Mucosa of descending colon (tissue), 3 donors: ENCODE results near the gene CFAP61. TPM values are rescaled to one million over a fixed set of nuclear protein-coding genes. Genes with fewer than 3 reads are reported as not detected.
A peak's percentile ranks its signal among the peaks of the same experiment; 100 is the strongest.

Experiments used
- ATAC-seq: fragments of 200-7000 bp; cut with Tn5 transposase; one replicate; pipeline ENCODE4 v1.9.1; 2020; ENCODE audit warnings: mild to moderate bottlenecking, moderate library complexity
- DNase-seq, 3 donors: peaks; one replicate each; pipeline ENCODE4 v3.0.0-alpha.2; 2020
- H3K36me3 ChIP-seq: fragments of 200-600 bp; one replicate; pipeline ENCODE4 v1.8.0; 2021; ENCODE audit warnings: low read depth, mild to moderate bottlenecking
- H3K4me1 ChIP-seq: fragments of 200-600 bp; one replicate; pipeline ENCODE4 v1.8.0; 2021; ENCODE audit warnings: low read depth, mild to moderate bottlenecking
- H3K4me3 ChIP-seq: fragments of 200-600 bp; one replicate; pipeline ENCODE4 v1.8.0; 2021; ENCODE audit warnings: mild to moderate bottlenecking
- H3K9me3 ChIP-seq: fragments of 200-600 bp; one replicate; pipeline ENCODE4 v1.8.0; 2021; ENCODE audit warnings: mild to moderate bottlenecking
- intact Hi-C, 2 donors: fragments of 100-400 bp; cut with DNase I in 1 of 2; cut with micrococcal nuclease in 1 of 2; formaldehyde crosslinking; loops; one replicate each; pipeline versions ENCODE4 v1.11.0 to v1.11.1; 2022; cut with DNase I, micrococcal nuclease
- total RNA-seq, 3 donors: library from RNA; stranded (reverse); fragmentation: NEBNext Ultra II Directional in 2 of 3; extraction: Animal tissue kit (Norgen Biotek cat#: 25700) in 2 of 3; gene quantifications; one replicate each; pipeline versions ENCODE4 v1.2.1 to v1.2.4, GENCODE V29; 2021 to 2023
- TF ChIP-seq, protein P1 (sequence below): fragments of 200-600 bp; IDR thresholded peaks from one replicate; pipeline ENCODE4 v1.8.0; 2022; ENCODE audit warnings: antibody characterized with exemption, mild to moderate bottlenecking
- donor health status: DM: no; HTN: no; CAD: no; lungs with moderate emphysema.
- donor health status: DM: no; HTN: no; CAD: no.
- donor health status: DM: no; HTN: yes; CAD: no.

CFAP61 gene
- total RNA-seq, 3 donors from 2014 or later = 0.35 to 0.79 TPM; not detected in 1

DNA sequence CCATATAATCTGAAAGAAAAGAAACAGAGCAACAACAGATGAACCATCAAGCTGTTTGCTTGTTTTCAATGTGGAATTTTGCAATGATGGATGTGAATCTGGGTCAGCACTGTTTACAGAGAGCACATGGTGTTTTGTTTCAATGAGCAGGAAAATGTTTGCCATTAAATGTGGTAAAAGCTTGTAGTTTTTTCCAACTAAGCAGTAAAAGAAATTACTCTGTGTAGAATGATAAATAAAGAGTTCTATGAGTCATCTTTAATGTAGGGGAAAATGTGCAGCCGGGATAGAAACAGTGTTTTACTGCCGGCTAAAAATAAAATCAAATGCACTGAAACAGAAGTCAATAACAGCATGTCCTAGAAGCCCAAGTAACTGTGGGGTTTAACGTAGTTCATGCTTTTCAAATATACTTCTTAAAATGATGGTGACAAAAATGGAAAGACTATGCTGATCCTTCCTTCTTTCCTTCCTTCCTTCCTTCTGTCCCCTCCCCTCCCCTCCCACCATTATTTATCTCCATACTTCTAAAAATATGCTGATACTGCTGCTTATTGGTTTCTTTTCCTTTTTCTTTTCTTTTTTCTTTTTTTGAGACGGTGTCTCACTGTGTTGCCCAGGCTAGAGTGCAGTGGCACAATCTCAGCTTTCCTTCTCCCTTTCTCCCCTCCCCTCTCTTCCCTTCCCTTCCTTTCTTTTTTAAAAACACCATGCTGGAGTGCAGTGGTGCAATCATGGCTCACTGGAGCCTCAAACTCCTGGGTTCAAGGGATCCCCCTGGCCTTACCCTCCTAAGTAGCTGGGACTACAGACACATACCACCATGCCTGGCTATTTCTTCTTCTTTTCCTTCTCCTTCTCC is 41.5 kb upstream of the CFAP61 start:
- no peak for DNase-seq
- ATAC-seq = peak; percentile 76
- no peaks in the 10 kb centered on the region for H3K9me3 ChIP-seq
- TF ChIP-seq, protein P1, sequence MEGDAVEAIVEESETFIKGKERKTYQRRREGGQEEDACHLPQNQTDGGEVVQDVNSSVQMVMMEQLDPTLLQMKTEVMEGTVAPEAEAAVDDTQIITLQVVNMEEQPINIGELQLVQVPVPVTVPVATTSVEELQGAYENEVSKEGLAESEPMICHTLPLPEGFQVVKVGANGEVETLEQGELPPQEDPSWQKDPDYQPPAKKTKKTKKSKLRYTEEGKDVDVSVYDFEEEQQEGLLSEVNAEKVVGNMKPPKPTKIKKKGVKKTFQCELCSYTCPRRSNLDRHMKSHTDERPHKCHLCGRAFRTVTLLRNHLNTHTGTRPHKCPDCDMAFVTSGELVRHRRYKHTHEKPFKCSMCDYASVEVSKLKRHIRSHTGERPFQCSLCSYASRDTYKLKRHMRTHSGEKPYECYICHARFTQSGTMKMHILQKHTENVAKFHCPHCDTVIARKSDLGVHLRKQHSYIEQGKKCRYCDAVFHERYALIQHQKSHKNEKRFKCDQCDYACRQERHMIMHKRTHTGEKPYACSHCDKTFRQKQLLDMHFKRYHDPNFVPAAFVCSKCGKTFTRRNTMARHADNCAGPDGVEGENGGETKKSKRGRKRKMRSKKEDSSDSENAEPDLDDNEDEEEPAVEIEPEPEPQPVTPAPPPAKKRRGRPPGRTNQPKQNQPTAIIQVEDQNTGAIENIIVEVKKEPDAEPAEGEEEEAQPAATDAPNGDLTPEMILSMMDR = no peak
- no peak overlapping the region for H3K4me3 ChIP-seq
- intact Hi-C loops = no loop called here
- no peaks in the 10 kb centered on the region for H3K36me3 ChIP-seq
- peaks cover 3% of the 10 kb centered on the region for H3K4me1 ChIP-seq

DNA sequence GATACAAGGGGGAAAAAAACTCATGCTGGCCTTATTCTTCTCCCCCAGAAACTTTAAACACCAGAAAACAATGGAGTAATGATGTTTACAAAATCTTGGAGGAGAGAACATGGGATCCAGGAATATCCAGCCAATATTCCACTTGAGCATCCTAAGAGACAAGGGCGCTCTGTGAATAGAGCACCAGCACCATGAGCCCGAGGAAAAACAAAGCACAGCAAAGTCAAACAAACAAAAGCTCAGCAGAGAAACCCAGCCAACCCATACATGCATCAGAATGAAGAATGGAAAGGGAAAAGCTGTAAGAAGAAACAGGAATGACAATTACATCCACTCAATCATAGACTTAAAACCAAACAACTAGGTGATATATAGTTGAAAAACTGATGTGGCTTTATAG is 39.8 kb upstream of the CFAP61 start:
- intact Hi-C loops = no loop called here
- H3K36me3 ChIP-seq = no peaks in the 10 kb centered on the region
- peaks cover 3% of the 10 kb centered on the region for H3K4me1 ChIP-seq
- TF ChIP-seq, protein P1 = no peak
- H3K9me3 ChIP-seq = no peaks in the 10 kb centered on the region
- DNase-seq (no peak), ATAC-seq (no peak)
- no peak overlapping the region for H3K4me3 ChIP-seq

DNA sequence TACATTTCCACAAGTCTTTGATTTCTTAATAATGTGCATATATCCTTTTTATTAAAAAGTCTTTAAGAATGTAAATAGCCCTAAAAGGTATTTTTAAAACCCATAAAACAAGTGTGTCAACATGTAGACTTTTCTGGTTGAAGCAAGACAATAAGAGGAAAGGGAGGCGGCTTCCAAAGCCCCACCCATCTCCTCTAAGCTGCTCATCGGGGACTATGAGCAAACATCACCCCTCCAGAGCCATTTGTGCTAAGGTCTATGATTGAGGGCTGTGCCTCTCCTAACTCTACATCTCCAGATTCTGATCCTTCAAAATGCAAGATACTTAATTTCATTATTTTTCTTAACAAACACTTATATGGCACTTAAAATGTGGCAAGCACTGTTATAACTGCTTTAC is 37.7 kb upstream of the CFAP61 start:
- TF ChIP-seq, protein P1 = no peak
- Histone ChIP-seq H3K4me1 (peaks cover 20% of the 10 kb centered on the region), H3K9me3 (no peaks in the 10 kb centered on the region), H3K36me3 (no peaks in the 10 kb centered on the region), H3K4me3 (no peak overlapping the region)
- no peak for DNase-seq
- ATAC-seq = no peak
- intact Hi-C loops = no loop called here

DNA sequence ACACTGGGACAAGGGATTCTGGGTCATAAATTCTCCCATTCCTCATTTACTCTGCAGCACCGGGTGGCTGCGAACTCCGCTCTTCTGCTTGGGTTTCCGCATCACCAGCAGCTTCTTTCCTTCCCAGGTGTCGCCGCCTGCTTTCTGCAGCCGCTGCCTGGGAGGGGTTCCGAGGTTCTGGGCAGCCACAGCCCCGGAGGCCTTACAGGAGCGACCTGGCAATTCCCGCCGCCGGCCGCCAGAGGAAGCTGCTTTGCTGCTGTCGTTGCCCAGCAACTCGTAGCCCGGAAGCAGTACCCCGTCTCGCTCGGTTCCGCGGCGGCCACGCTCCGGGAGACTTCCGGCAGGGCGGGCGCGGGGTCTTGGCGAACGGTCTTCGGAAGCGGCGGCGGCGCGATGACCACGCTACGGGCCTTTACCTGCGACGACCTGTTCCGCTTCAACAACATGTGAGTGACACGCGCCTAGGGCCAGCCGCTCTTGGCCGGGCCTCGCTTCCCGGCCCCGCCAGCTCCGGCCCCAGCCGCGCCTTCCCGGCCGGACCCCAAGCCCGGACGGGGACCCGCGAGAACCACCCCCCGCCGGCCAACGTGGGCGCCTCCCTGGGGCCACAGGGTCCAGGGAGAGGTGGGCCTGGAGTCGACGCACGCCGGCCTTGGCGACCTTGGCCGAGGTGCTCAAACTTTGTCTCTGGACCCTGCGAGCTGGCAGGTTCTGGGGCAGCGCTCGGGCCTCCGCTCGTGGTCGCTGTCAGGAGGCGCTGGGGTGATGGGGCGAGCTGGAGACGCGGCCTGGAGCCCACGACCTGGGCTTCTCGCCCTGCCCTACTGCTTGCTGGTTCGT is 35.1 kb upstream of the CFAP61 start, which contains the start of gene NAA20:
TSS of gene NAA20 (plus strand) at position 362 of the 843 bp plus-strand sequence. CDS start at position 397, 35 bp downstream.
- DNase-seq = peak; percentile 93 to 96 (median 95)
- intact Hi-C loops = no loop called here
- TF ChIP-seq, protein P1 = peak; percentile 86

DNA sequence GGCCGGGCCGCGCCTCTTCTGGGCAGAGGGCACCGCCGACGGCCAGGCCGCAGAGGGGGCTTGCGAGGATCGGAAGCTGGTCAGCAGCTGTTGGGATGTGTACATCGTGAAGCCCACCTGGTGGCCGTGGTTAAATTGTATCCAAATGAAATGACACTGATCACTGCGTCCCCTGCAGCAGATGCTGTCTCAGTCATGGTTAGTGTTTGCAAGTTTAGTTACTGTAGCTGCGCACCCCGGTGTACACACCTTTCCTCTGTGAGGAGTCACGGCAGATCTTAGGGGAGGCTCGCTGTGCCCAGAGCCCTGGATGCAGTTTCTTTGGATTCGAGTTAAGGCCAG is 34.5 kb upstream of the CFAP61 start:
- Histone ChIP-seq H3K9me3 (no peaks in the 10 kb centered on the region), H3K36me3 (no peaks in the 10 kb centered on the region), H3K4me3 (peak overlapping the region; percentile 98), H3K4me1 (peaks cover 20% of the 10 kb centered on the region)
- TF ChIP-seq, protein P1 = no peak
- DNase-seq = no peak
- peak; percentile 33 for ATAC-seq
- intact Hi-C loops = no loop called here

More for the DNA sequence above, 35.1 kb upstream of the CFAP61 start, which contains the start of gene NAA20:
- peaks cover 20% of the 10 kb centered on the region for H3K4me1 ChIP-seq
- H3K4me3 ChIP-seq = peak within 1 kb of the TSS; percentile 98
- peak; percentile 99 for ATAC-seq
- H3K36me3 ChIP-seq = no peaks in the 10 kb centered on the region
- no peaks in the 10 kb centered on the region for H3K9me3 ChIP-seq
